HG03442 (cell line): ENCODE data around the gene GATD1.
"Not testable (repeated sequence)": the region's sequence is repeated elsewhere in the genome, so short reads cannot be mapped to it uniquely, and the experiment has no call there.

Experiments used
- ATAC-seq: cut with Tn5 transposase; IDR thresholded peaks from one replicate; pipeline ENCODE4 v1.9.1; 2021; ENCODE audit warnings: mild to moderate bottlenecking, moderate library complexity; ENCODE audit not compliant: unreplicated experiment

GATD1 gene

DNA sequence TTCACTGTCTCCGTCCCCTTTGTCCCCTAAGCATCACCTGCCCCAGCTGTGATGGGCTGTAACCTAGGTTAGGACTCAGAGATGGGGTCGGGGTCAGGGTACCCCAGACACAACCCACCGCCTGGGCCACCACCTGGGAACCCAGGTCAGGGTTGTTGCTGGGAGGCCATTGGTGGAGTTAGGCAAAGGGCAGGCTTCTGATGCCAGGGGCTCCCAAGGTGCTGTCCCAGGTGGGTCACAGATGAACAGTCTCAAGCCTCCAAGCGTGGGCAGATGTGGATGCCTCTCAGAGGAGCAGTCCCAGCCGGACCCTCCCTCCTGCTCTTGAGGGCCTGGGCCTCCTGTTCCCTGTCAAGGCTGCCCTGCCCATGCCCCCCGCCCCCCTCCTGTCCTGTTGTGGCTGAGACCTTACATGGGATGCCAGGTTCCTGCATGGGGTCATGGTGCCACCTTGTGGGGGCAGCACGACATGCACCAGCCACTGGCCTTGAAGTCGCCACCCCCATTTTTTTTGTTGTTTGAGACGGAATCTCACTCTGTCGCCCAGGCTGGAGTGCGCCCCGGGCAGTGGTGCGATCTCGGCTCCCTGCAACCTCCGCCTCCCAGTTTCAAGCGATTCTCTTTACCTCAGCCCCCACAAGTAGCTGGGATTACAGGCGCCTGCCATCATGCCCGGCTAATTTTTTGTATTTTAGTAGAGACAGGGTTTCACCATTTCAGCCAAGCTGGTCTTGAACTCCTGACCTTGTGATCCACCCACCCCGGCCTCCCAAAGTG, 12.1 kb downstream of the GATD1 start:
- no peak for ATAC-seq

- no peak for ATAC-seq
Measured at GRCh38 chr11:764322-765024, 12.8 kb downstream of the GATD1 start.

GRCh38 chr11:763549-764321, 13.6 kb downstream of the GATD1 start:
- no peak for ATAC-seq

- ATAC-seq, result no peak
Measured at GRCh38 chr11:763073-763463, 14.2 kb downstream of the GATD1 start.

DNA sequence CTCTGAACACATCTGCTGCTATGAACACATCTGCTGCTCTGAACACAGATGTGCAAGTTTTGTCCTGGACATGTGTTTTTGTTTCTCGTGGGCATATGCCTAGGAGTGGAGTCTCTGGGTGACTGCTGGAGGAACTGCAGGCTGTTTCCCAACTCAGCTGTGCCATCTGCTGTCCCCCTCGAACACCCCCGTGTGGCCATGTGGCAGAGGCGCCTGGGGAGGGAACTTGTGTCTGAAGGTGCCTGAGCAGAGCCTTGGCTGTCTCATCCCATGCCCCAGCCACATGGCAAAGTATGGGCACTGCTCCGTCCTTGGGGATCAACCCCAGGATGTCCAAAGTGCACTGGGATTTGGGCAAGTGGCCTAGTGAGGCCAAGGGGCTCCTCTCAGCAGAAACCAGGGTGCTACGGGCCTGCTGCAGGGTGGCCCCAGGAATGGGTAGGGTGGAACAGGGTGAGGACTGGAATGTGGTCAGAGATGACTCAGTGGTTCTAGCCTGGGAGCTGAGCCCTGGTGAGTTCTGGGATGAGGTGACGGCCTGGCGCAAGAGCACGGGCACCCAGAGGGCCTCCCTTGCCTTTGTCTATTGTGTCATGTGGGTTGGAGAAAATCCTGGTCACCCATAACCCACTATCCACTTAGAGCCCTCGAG, 14.7 kb downstream of the GATD1 start:
- no peak for ATAC-seq

- ATAC-seq, result no peak
Measured at GRCh38 chr11:761526-762108, 15.7 kb downstream of the GATD1 start.

DNA sequence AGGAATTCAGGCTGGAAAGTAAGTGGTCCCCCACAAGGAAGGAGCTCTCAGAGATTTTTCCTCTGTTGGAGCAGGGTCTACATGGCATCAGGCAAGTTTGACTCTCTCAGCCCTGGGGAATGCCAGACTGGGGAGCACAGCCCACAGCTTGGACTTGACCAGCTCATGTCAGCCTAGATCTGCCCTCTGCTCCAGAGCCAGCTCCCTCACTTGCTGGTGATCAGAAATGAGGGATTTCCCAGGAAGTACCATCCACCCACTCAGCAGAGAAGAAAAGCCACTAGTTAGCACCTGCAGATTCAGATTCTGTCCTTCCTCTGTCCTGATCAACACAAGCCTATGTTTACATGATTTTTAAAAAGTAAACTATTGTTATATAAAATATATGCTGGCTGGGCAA, 17.1 kb downstream of the GATD1 start:
- ATAC-seq, result no peak

DNA sequence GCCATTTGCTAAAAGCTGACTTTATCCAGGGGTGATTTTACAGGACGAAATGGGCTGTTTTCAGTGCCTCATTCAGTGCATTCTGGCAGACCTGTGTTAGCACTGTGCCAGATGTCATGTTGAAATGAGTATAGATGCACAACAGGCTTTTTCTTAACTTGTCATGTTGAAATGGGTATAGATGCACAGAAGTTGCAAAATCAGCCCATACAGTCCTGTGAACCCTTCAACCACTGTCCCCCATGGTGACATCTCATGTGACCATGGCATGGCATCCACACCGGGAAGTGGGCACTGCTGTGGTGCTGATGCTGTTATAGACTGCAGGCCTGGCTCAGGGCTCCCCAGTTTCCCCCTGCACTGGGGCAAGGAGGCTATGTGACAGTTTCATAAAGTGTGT, 27.6 kb downstream of the GATD1 start:
- ATAC-seq, result no peak

GRCh38 chr11:748007-748359, 29.3 kb downstream of the GATD1 start:
- no peak for ATAC-seq

DNA sequence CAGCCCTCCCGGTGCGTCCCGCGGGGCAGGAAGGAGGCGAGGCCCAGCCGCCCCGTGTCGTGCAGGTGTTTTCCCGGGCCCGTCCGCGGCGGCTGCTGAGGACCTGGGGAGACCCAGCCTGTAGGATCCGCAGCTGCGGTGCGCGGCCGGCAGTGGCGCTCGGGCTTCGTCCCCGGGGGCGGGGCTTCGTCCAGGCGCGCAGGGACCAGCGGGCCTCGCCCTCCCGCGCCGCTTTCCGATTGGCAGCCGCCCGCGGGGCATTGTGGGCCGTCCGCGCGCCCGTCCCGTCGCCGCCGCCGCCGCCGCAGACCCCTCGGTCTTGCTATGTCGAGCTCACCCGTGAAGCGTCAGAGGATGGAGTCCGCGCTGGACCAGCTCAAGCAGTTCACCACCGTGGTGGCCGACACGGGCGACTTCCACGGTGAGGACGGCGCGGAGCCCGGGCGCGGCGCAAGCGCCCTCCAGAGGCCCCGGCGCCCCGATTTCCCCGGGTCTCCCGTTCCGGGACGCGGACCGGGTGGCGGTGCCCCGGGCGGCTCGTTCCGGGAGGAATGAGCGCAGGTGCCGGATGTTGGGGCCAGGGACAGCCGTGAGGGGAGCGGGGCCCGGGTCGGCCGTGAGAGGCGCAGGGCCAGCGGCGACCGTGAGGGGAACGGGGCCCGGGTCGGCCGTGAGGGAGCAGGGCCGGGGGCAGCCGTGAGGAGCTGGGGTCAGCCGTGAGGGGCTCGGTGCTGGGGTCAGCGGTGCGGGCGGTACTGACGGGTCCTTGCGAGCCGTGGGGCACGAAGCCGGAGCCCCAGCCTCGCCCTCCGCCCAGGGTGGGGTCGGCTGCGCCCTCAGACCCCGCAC, 29.9 kb downstream of the GATD1 start, which contains the start of gene TALDO1:
TALDO1 (plus strand) TSS at position 307 of the 849 bp plus-strand sequence; CDS start at position 325, 18 bp downstream.
- peak; percentile 83 for ATAC-seq

- ATAC-seq, result peak; percentile 24
Measured at GRCh38 chr11:746289-747157, 30.8 kb downstream of the GATD1 start.

- ATAC-seq, result no peak
Measured at GRCh38 chr11:745428-745827, 31.9 kb downstream of the GATD1 start.

DNA sequence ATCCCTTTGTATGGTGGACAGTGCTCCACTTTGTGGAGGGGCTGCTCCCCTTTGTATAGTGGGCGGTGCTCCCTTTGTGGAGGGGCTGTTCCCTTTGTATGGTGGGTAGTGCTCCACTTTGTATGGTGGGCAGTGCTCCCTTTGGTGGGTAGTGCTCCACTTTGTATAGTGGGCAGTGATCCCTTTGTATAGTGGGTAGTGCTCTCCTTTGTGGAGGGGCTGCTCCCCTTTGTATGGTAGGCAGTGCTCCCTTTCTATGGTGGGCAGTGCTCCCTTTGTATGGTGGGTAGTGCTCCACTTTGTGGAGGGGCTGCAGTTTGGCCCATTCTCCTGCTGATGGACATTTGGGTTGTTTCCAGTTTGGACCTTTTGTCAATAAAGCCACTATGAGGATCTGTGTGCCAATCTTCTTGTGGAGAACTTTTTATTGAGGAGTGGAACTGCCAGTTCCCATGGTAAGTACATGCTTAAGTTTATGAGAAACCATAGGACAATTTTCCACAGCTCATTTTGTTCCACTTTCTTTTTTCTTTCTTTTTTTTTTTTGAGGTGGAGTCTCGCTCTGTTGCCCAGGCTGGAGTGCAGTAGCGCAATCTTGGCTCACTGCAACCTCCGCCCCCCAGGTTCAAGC, 34.6 kb downstream of the GATD1 start:
- ATAC-seq, result no peak

- ATAC-seq, result no peak
Measured at GRCh38 chr11:742156-742546, 35.1 kb downstream of the GATD1 start.

DNA sequence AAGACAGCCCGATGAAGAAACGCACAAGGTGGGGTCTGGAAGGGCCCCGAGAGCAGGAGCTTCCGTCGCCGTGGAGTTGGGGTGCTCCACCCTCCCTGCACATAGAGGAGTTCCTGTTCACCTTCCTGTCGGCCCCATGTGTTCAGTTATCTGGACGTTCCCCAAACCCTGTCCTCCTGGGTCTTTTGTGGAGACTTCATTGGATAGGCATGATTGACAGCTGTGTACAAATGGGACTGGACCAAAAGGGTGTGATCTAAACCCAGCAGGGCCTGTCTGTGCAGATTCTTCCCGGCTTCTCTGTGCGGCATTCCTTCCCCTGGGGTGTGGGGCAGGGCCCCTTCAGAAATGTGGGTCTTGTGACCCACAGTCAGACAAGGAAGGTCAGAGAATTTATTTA, 39.4 kb downstream of the GATD1 start:
- ATAC-seq, result not testable (repeated sequence)

- no peak for ATAC-seq
Measured at GRCh38 chr11:737366-737765, 39.9 kb downstream of the GATD1 start.

GRCh38 chr11:734541-734940, 42.7 kb downstream of the GATD1 start:
- not testable (repeated sequence) for ATAC-seq

DNA sequence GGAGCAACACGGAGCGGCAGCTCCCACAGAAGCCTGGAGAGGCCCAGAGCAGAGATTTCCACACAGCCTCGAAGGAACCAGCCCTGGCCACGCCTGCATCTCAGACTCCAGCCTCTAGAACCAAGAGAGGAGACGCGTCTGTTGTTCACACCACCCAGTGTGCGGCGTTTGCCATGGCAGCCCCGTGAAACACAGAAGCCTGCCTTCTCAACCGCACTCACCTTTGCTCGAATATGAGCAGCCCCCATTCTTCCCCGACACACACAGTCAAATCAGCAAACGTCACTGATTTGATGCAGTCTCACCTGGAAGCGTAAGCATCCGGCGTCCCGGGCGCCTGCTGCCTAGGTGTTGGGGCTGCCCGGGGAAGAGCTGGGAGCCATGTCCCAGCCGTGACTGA, 44.2 kb downstream of the GATD1 start:
- ATAC-seq, result no peak
